A673 (cell line): Measurements from ENCODE around the gene NETO2.

ENCODE experiments used
- EZH2 ChIP-seq: fragments of 200-600 bp; sonication (generic); IDR thresholded peaks from 2 replicates; pipeline ENCODE4 v1.6.1; 2017; ENCODE audit warnings: borderline replicate concordance, low read depth, mild to moderate bottlenecking, mixed read lengths, antibody characterized with exemption, low read length; ENCODE audit not compliant: poor library complexity, severe bottlenecking
- TF ChIP-seq, protein P1 (sequence below): fragments of 300-800, 200-600 bp; sonication (generic); conservative IDR thresholded peaks from 2 replicates; pipeline ENCODE4 v1.5.1; 2017; ENCODE audit warnings: low read depth, mild to moderate bottlenecking, antibody characterized with exemption, low read length, moderate library complexity, mixed read lengths

GRCh38 chr16:47073223-47074155 is 70.3 kb downstream of the NETO2 start:
- TF ChIP-seq, protein P1, sequence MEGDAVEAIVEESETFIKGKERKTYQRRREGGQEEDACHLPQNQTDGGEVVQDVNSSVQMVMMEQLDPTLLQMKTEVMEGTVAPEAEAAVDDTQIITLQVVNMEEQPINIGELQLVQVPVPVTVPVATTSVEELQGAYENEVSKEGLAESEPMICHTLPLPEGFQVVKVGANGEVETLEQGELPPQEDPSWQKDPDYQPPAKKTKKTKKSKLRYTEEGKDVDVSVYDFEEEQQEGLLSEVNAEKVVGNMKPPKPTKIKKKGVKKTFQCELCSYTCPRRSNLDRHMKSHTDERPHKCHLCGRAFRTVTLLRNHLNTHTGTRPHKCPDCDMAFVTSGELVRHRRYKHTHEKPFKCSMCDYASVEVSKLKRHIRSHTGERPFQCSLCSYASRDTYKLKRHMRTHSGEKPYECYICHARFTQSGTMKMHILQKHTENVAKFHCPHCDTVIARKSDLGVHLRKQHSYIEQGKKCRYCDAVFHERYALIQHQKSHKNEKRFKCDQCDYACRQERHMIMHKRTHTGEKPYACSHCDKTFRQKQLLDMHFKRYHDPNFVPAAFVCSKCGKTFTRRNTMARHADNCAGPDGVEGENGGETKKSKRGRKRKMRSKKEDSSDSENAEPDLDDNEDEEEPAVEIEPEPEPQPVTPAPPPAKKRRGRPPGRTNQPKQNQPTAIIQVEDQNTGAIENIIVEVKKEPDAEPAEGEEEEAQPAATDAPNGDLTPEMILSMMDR: no peak
- no peak for TF ChIP-seq EZH2
